Lower leg skin (tissue), 3 donors: ENCODE data around the gene HNMT.

Source experiments
- POLR2A ChIP-seq, 2 donors: fragments of 450-650 bp; IDR thresholded peaks; one replicate each; pipeline ENCODE4 v1.6.1; 2016 to 2017; ENCODE audit warnings: antibody characterized with exemption in 2 of 2, mild to moderate bottlenecking in 1 of 2, moderate library complexity in 1 of 2
- TF ChIP-seq, protein P1 (sequence below), 3 donors: fragments of 450-650 bp; IDR thresholded peaks; one replicate each; pipeline ENCODE4 v1.5.1; 2016; ENCODE audit warnings: antibody characterized with exemption in 3 of 3, mild to moderate bottlenecking in 3 of 3, moderate library complexity in 2 of 3

DNA sequence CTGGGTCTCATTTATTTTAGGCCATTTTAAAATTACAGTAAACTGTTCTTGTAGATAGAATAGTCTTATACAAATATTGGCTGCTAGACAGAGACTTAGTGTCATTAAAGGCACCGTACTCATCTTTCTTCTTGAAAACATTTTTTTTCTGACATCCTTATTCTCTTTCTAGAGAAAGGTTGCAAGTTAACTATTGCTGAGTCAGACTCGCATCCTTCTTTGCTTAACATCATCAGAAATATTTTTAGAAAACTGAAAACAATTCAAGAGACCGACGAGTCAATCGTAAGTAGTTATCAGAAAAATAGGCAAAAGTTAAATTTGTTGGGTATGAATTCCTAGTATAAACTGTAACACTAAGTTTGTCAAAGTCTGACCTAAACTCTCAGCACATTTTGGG, 72.2 kb downstream of the HNMT start:
- TF ChIP-seq, protein P1, sequence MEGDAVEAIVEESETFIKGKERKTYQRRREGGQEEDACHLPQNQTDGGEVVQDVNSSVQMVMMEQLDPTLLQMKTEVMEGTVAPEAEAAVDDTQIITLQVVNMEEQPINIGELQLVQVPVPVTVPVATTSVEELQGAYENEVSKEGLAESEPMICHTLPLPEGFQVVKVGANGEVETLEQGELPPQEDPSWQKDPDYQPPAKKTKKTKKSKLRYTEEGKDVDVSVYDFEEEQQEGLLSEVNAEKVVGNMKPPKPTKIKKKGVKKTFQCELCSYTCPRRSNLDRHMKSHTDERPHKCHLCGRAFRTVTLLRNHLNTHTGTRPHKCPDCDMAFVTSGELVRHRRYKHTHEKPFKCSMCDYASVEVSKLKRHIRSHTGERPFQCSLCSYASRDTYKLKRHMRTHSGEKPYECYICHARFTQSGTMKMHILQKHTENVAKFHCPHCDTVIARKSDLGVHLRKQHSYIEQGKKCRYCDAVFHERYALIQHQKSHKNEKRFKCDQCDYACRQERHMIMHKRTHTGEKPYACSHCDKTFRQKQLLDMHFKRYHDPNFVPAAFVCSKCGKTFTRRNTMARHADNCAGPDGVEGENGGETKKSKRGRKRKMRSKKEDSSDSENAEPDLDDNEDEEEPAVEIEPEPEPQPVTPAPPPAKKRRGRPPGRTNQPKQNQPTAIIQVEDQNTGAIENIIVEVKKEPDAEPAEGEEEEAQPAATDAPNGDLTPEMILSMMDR (IDR thresholded peaks at IDR 0.05): no peak
- no peak for TF ChIP-seq POLR2A (IDR thresholded peaks at IDR 0.05)
